Thyroid gland (tissue), 4 donors: Measurements from ENCODE around the gene RPTOR.

Experiments
- CTCF ChIP-seq, 6 experiments: fragments of 200-600 bp in 3 of 6; fragments of 450-650 bp in 3 of 6; sonication (generic) in 3 of 6; IDR thresholded peaks; one replicate each; pipeline ENCODE4 v1.5.1; 2016 to 2019; ENCODE audit warnings: antibody characterized with exemption in 6 of 6, mild to moderate bottlenecking in 2 of 6, inconsistent platforms in 1 of 6, moderate library complexity in 1 of 6
- POLR2A ChIP-seq, 2 donors: fragments of 450-650 bp; IDR thresholded peaks; one replicate each; pipeline ENCODE4 v1.6.1; 2017; ENCODE audit warnings: antibody characterized with exemption in 2 of 2, mild to moderate bottlenecking in 2 of 2, moderate library complexity in 1 of 2

- TF ChIP-seq CTCF (IDR thresholded peaks at IDR 0.05) (no peak), POLR2A (IDR thresholded peaks at IDR 0.05) (no peak)
Observed at GRCh38 chr17:80791758-80792284, 247.2 kb downstream of the RPTOR start.
